Nephron (organoid): ENCODE results near the gene HERPUD1.
"Not testable (repeated sequence)": the region's sequence is repeated elsewhere in the genome, so short reads cannot be mapped to it uniquely, and the experiment has no call there.

Source experiments
- H3K27ac Mint-ChIP-seq, 3 experiments: 2 replicates each; pipeline ENCODE4 v1.8.0; 2020; ENCODE audit warnings: mixed read lengths in 3 of 3, mild to moderate bottlenecking in 2 of 3, moderate library complexity in 1 of 3
- H3K27me3 Mint-ChIP-seq: 2 replicates; pipeline ENCODE4 v1.8.0; 2021; ENCODE audit warnings: low read depth, mild to moderate bottlenecking, moderate library complexity, mixed read lengths
- H3K36me3 Mint-ChIP-seq: 2 replicates; pipeline ENCODE4 v1.8.0; 2020; ENCODE audit warnings: low read depth, mixed read lengths
- H3K4me1 Mint-ChIP-seq: 2 replicates; pipeline ENCODE4 v1.8.0; 2020; ENCODE audit warnings: mixed read lengths
- H3K4me3 Mint-ChIP-seq, 3 experiments: 2 replicates each; pipeline ENCODE4 v1.8.0; 2020; ENCODE audit warnings: mild to moderate bottlenecking in 3 of 3, mixed read lengths in 3 of 3, moderate library complexity in 2 of 3
- H3K9me3 Mint-ChIP-seq: 2 replicates; pipeline ENCODE4 v1.8.0; 2020; ENCODE audit warnings: mixed read lengths
- CTCF ChIP-seq, 3 experiments: fragments of 200-600 bp; sonication (generic); IDR thresholded peaks; one replicate each; pipeline ENCODE4 v1.5.0; 2021; ENCODE audit warnings: antibody characterized with exemption in 3 of 3; ENCODE audit not compliant: unreplicated experiment in 3 of 3

Gene HERPUD1

GRCh38 chr16:56931892-56932720 lies at the start of gene HERPUD1:
TSS of gene HERPUD1 (plus strand) at chr16:56932142. CDS start at chr16:56932245, 103 bp downstream.
- H3K27ac Mint-ChIP-seq, result peak within 1 kb of the TSS; percentile 87 to 98 (median 97)
- no peaks in the 10 kb centered on the region for H3K9me3 Mint-ChIP-seq
- no peaks in the 10 kb centered on the region for H3K27me3 Mint-ChIP-seq
- H3K36me3 Mint-ChIP-seq, result peaks cover 20% of the 10 kb centered on the region
- peak in 1 of 3 experiments; percentile 32 for TF ChIP-seq CTCF (IDR thresholded peaks at IDR 0.05; ENCODE audit: unreplicated experiment in 3 of 3)
- H3K4me1 Mint-ChIP-seq, result peaks cover 46% of the 10 kb centered on the region
- H3K4me3 Mint-ChIP-seq, result peak within 1 kb of the TSS; percentile 93 to 99 (median 98)

GRCh38 chr16:56883586-56883985 lies 48.4 kb upstream of the HERPUD1 start:
- H3K36me3 Mint-ChIP-seq, result no peaks in the 10 kb centered on the region
- no peak overlapping the region for H3K4me3 Mint-ChIP-seq
- no peaks in the 10 kb centered on the region for H3K9me3 Mint-ChIP-seq
- no peak for TF ChIP-seq CTCF (IDR thresholded peaks at IDR 0.05; ENCODE audit: unreplicated experiment in 3 of 3)
- peaks cover 3% of the 10 kb centered on the region for H3K27me3 Mint-ChIP-seq
- no peaks in the 10 kb centered on the region for H3K4me1 Mint-ChIP-seq
- H3K27ac Mint-ChIP-seq, result no peak overlapping the region

- no peak overlapping the region for H3K27ac Mint-ChIP-seq
- no peaks in the 10 kb centered on the region for H3K4me1 Mint-ChIP-seq
- H3K4me3 Mint-ChIP-seq, result no peak overlapping the region
- no peak for TF ChIP-seq CTCF (IDR thresholded peaks at IDR 0.05; ENCODE audit: unreplicated experiment in 3 of 3)
- H3K27me3 Mint-ChIP-seq, result peaks cover 3% of the 10 kb centered on the region
- H3K36me3 Mint-ChIP-seq, result no peaks in the 10 kb centered on the region
- no peaks in the 10 kb centered on the region for H3K9me3 Mint-ChIP-seq
Observed at GRCh38 chr16:56884026-56884582, 47.8 kb upstream of the HERPUD1 start.

GRCh38 chr16:56884929-56885328 lies 47.0 kb upstream of the HERPUD1 start:
- not testable (repeated sequence) for H3K4me3 Mint-ChIP-seq, H3K4me1 Mint-ChIP-seq, H3K36me3 Mint-ChIP-seq

GRCh38 chr16:56885446-56886162 lies 46.3 kb upstream of the HERPUD1 start:
- no peaks in the 10 kb centered on the region for H3K4me1 Mint-ChIP-seq

More at GRCh38 chr16:56884929-56885328, 47.0 kb upstream of the HERPUD1 start:
- not testable (repeated sequence) for H3K9me3 Mint-ChIP-seq, H3K27me3 Mint-ChIP-seq, H3K27ac Mint-ChIP-seq

More at GRCh38 chr16:56885446-56886162, 46.3 kb upstream of the HERPUD1 start:
- H3K9me3 Mint-ChIP-seq, result no peaks in the 10 kb centered on the region
- H3K36me3 Mint-ChIP-seq, result no peaks in the 10 kb centered on the region
- H3K4me3 Mint-ChIP-seq, result no peak overlapping the region
- no peak for TF ChIP-seq CTCF (IDR thresholded peaks at IDR 0.05; ENCODE audit: unreplicated experiment in 3 of 3)
- peaks cover 3% of the 10 kb centered on the region for H3K27me3 Mint-ChIP-seq
- H3K27ac Mint-ChIP-seq, result no peak overlapping the region
